ENCODE measurements around the gene SVIL.

- no peak for TF ChIP-seq CTCF (IDR thresholded peaks at IDR 0.05)
- TF ChIP-seq POLR2A (IDR thresholded peaks at IDR 0.05): no peak
Measured at GRCh38 chr10:29680091-29680490, 45.3 kb upstream of the SVIL start.

Data from Peyer's patch (tissue), 4 donors.